Anterior cingulate cortex (tissue), 58 donors: ENCODE data around the gene KCNQ1.

Experiments used
- DNase-seq, 58 donors: peaks; one replicate each; lab custom pipeline; 2025; lab: John Stamatoyannopoulos, UW

Gene KCNQ1

DNA sequence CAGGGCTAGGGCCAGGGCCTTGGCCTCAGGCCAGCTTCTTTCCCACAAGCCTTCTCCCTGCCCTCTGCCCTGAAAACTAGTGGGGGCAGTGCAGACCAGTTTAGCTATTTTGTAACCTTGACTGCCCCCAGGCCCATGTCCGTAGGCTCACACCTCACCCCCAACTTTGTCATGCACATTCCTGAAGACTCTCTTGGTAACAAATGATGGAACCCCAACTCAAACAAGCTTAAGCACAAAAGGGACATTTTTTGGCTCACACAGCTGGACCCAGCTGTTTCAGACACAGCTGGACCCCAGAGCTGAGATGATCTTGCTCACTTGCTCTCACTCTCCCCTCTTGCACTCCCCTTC, 208.4 kb downstream of the KCNQ1 start:
- no peak for DNase-seq

DNA sequence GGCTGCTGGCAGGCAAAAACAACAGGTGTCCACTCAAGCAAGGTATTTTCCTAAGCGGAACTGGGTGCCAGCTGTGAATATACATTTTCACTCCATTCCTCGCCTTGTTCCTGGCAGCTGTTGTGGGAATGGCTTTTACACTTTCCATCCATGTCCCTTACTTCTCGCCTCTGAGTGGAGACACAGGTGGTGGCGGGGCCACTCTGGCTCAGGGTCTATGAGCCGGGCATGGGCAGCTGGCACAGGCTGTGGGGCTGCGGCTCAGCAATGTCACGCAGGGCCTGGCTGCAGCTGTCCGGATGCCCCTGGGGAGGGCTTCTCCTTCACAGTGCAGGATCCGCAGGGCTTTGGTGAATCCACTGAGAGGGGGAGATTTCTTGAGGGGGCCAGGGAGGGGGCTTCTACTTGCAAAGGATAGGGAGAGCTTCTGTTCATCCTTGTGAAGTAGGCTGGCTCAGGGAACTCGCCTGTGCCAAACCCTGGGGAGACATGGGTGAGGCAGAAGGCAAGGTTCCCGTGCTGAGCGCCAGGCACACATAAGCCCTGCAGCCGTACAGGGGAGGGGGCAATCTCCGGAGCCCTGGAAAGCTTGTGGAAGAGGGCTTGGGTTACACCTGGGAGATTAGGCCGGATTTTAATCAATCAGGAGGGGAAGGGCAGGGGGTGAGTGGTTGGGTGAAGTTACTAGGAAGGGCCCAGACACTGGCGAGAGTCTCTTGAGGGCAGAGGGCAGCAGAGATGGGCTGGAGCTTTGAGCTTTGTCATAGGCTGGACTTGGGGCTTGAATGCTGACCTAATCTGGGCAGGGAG, 209.3 kb downstream of the KCNQ1 start:
- DNase-seq: no peak

DNA sequence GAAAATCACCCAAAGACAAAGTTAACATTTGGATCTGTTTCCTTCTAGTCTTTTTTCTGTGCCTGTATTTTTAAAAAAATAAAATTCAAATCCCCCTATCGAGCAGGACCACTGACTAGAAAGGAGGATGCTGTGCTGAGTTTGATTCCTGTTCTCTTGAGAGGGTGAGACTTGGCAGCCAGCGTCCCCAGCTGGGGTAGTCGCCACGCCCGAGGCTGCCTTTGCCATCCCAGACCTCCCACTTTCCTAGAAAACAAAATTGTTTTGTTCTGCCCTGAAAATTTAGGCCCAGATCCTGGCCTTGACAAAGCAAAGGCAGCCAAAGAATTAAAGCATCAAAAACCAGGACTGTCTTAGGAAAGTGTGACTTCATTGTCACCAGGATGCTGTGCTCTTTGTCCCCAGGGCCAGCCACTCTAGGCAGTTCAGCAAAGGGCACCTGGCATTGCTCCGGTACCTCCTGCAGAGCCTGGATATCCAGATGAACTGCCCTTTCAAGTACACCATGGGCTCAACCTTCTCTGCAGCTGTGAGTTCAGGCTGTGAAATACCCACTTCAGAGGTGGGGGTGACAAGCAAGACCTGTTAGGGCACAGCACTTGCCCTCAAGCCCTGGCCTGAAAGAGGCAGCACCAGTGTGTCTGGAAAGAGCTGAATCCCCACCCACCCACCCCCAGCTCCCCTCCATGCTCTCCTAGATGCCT, 210.4 kb downstream of the KCNQ1 start:
- DNase-seq: no peak

DNA sequence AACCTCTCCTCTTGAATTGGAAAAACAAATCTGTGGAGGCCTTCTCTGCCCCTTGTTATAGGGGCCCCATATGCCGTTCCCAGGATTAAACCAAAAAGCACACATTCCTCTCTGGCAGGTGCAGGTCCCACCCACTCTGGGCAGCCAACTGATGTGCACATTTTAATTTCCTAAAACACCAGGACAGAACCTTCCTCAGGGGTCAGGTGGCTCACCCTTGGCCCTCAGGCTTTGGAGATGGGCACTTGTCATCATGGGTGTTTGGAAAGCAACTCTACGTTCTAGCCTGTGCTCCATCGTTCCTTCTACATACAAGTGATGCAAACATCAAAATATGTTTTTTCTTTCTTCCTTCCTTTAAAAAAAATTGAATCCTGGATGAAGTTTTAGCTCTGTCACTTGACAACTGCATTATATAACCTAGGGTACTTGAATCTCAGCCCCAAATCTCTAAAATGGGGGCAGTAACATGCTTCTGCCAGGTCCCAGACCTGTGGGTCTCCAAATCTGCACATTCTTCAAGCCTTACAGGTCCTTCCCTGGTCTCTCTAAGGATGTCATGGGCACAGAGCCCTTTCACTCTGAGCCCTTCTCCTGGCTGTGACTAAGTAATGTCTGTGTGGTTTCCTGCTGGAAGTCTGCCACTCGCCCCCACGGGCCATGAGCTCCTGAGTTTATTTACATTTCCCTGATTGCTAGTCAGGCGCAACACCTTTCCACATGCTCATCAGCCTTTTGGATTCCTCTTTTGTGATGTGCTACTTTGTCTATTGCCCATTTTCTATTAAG, 211.2 kb downstream of the KCNQ1 start:
- no peak for DNase-seq

DNA sequence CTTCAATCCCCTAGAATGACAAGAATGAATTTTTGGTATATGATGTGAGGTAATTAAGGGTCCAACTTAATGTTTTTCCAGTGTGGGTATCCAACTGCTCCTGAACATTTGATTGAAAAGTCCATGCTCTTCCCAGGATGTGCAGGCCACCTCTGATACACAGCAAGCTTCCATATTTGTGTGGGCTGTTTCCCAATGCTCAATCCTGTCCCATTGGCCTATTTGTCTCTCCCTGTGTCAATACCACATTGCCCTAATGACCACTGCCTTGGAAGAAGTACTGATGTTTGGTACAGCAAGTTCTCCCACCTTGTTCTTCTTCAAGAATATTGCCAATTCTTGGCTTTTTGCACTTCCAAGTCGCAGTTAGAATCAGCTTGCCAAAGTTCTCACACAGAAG, 212.1 kb downstream of the KCNQ1 start:
- no peak for DNase-seq

DNA sequence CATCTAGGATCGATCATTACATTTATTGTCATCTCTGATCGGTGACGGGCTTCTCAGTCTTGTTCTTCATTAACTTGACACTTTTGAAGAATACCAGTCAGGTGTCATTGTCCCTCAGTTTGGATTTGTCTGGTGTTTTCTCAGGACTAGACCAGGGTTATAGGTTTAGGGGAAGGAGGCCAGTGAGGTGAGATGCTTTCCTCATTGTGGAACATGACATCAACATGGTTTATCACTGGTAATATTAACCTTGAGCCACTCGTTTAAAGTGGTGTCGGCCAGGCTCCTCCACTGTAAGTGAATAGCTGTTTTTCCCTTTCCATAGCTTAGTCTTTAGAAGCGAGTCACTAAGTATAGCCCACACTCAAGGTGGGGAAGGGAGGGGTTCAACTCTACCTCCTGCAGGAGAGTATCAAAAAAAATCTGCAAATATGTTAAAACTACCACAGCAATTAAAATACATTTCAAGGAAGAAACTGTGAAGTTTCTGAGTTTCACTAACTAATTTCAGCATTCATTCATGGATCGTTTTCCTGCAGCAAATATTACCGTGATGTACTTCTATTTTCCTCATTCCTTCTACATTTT, 213.0 kb downstream of the KCNQ1 start:
- no peak for DNase-seq

DNA sequence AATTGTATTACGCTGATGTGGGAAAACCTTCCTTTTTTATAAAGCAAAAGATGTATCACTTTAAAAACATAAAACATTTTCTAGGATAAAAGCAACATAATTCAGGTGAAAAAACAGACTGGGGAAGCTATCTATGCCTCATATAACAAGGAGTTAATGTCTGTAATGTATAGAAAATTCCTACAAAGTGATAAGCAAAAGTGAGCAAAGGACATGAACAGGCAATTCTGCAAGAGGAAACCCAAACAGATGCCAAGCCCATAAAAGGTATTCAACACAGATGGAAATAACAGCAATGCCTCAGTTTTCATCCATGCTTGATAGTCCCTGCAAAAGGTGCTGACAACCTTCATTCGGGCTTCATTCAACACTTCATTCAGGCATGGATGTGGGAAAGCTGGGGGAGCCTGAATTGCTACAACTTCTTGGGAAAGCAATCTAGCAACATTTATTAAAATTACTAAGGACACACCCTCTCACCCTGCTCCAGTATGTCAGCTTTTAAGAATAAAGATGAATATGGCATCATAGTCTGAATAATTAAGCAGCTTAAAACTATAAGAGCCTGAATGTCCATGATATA, 215.6 kb downstream of the KCNQ1 start:
- DNase-seq: no peak

DNA sequence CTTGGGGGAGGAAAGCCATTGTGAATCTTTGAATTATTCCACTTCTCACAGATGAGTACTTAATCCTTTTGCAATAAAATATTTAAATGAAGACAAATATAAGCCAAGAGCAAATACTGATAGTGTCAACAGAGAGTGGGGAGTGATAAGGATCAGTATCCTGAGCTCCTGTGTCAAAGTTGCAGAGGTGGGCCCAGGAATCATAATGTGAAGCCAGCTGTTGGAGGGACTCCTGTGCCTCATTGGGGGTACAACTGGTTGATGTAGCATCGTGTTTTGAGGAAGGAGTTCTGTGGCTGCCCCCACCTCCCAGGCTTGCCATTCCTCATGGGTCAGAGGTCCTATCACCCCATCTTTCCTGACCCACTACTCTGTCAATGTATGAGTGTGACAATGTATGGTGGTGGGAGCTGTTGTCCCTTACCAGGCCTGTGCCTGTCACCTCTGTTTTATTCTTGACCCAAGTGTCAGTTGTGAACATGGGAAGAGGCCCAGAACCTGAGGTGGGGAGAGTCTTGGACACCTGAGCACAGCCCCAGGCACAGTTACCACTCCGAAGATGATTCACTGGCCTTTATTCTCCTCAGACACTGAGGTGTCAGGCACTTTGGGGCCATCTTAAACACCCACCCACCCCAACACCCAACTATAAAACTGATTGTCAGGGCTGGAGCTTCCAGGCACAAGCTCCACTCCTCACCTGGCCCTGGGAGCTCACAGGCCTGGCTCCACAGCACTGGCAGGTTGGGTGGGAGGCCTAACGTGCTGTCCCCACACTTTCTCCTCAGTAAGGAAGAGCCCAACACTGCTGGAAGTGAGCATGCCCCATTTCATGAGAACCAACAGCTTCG, 216.6 kb downstream of the KCNQ1 start:
- DNase-seq: no peak

DNA sequence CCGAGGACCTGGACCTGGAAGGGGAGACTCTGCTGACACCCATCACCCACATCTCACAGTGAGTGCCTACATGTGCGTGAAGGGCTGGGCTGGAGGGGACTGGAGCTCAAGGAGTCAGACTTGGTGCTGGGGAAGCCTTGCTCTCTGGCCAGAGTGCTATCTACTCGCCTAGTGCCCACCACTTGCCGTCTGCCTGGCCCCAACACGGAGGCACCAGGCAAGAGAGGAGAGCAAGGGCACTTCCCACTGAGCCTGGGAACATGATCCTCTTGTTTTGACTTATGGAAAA, 217.2 kb downstream of the KCNQ1 start:
- DNase-seq: no peak

DNA sequence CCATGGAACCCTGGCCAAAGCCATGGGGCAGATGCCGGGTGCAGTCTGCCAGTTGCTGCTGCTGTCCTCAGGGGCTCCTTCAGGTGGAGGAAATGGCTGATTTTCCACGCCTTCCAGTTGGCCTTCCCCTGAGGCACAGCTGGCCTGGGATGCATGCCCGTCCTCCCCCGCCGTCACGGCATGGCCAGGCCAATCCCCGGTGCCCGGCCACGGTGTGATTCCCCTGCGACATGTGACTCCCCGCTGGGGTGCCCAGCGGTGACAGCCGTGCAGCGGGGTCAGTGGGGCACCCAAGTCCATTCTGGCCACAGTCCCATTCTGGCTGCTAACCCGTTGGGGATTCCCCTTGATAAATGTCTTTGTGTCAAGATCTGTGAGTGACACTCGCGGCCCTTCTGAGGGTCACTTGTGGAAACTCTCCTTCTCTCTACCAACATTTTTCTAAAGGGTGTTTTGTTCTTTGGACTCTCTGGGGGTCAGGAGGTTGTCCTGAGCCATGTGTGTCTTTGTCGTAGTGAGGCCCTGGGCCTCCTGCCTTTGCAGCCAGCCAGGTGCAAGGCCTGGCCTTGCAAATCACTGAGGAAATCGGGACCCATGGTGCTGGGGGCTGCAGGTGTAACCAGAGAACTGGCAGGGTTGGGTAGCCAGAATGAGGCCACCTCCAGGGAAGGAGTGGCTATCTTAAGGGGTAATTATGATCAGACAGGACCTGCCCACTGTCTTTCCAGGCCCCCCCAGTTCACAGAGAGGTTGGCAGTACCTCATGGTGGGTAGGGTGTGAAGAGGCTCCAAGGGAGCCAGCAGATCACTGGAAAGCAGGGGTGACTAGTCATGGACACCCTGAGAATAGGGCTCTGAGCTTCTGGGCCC, 217.9 kb downstream of the KCNQ1 start:
- DNase-seq: no peak

DNA sequence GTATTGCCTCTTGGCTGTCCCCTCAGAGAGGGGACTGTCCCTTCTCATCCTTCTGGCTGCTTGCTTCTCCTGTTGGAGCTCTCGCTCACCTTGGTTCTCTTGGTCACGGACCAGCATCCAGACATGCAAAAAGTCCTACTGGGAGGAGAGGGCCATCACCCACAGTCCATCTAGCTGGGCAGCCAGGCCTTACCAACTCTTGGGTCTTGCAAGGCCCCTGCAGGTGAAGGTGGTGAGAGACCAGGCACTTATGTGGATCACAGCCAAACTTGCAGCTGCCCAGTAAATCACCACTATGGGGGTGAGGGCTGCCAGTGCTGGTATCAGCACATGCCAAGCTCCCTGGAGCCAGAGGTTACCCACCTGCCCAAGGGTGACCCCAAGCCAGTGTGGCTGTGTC, 218.7 kb downstream of the KCNQ1 start:
- no peak for DNase-seq

DNA sequence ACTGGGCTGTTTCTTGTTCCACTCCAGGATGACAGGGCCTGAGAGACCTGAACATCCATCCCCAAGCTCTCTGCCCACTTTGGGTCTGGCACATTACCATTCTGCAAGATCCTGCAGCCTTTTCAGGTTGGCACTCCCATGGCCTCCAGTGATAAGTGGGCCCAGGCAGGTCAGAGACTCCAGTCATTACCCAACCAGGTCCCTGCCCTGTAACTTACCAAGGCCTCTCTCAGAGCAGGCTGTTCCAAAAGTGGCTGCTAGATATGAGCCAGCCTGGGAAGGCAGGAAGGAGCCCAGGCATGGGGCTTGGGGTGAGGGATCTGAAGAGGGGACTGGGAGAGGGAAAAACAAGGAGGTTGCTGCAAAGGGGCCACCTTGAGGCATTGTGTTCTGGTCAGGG, 219.1 kb downstream of the KCNQ1 start:
- DNase-seq: no peak

DNA sequence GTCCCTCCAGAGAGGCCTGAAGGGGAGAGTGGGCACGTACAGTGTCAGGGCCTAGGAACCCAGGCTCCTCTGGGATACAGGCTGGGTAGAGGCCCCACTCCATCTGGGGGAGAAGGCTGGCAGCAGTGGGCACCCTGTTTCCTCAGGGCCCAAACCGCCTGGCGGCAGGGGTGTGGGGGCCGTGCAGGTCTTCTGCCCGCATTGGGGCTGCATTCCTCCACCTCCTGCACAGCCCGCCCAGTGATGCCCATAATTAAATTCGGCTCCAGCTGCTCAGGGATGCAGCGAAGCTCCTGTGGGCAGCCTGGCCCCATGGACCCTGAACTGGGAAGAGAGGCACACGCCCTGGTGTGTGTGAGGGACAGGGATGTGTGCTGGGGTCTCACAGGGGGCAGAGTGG, 219.6 kb downstream of the KCNQ1 start:
- DNase-seq: no peak

DNA sequence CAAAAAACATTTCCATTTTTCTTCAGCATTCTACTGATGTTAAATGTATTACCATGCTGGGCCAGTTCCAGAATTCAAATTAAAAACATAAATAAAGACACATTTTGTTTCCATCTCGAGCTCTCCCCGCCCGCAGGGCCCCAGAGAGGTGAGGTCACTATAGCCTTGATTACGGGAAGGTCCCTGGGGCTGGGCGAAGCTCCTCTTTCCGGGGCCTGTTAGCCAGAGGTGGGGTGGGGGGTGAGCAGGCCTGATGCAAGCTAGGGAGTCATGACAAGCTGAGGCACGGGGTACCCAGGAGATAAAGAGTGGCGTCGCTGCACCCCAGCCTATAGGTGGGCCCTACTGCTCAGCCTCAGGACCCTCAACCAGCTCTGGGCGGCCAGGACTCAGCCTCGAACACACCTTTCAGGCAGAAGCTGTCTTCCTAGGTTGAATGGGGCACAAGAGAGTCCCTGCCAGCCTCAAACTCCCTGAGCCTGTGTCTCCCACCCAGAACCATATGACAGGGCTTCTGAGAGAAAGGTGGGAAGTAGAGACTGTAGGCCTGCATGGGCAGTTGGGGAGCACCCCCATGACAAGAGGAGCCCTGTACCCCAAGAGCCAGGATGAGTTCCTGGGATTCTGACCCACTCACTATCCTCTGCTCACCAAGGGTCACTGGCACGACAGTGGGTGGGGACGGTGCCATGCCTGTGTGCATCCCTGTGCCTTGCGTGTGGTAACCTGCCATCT, 220.2 kb downstream of the KCNQ1 start:
- no peak for DNase-seq

DNA sequence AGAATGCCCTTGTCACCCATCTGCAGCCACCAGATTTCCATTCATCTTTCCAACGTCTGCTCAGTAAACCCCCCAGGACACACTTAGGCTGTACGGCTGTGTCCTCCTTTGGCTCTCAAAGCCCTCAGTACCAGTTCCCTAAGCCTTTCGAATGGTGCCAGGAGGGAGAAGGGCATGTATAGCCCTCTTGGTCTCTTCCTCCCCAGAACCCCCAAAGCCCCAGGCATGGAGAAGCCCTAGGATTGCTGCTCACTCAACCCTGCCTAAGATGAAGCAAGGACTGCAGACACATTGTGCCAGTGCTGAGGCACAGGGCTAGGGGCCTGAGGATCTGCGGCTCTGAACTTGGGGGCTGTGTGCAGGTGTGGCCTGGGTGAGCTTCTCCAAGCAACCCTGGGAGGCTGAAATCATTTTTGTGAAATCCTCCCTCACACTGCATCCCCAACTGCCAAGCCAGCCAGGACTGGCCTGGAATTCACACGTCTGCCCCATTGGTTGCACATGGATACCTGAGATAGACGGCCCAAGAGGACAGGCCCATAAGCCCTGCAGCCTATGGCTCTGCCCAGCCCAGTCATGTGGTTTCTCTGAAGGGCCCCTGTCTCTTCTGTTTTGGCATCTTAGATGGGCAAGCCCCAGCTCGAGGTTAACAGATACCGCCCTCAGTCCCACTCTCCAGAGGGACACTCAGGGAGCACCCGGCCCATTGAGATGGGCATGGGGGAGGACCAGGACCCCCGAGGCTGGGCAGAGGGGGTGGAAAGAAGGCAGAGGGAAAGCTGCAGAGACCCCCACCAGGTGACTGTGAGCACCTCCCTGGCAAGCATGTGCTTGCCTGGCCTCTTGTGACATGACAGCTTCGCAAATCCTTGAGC, 221.0 kb downstream of the KCNQ1 start:
- DNase-seq: no peak

DNA sequence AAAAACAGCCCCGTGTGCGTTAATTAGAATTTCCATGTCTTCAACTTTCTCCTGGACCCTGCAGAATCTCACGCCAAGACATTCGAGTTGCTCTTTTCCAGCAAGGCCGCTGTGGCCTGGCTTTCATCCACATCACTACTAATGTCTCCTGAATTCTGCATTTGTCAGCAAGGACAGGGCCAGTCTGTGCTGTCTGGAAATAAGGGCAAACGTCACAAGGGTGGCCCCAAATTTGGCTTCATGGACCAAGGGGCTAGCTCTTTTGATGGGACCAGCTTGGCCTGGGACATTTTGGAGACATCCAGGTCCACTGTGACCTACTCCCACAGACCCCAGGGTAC, 221.6 kb downstream of the KCNQ1 start:
- no peak for DNase-seq

DNA sequence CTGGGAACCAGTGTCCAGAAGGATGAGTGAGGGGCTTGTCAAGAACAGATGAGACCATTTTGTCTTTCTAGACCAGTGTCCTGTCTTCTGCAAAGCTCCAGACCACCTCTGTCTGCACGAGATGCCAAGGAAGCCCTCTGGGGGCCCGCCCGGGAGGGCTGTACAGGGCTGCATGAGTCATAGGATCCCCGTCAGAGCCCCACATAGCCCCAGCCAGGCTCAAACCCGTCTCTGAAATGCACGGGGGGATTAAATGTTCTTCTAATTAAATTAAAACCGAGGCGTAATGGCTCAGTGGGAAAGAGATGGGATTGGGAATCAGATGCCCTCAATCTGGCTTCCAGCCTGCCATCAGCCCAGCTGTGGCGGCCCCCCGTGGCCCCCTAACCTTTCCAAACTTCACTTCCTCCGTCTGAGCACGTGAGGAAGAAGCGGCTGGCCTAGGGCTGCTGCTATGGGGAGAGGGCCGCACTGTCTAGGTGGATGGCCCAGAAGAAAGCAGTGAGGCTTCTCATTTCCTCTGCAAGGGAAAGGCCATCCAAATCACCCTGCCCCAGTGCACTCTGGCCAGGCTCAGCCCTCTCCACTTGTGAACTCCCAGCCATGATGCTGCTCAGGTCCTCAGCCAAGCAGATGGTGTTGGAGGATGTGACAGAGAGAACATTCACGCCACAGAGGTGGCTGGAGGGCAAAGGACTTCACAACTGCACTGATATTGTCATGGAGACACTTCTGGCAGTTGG, 222.2 kb downstream of the KCNQ1 start:
- DNase-seq: no peak
